Measurements from ENCODE around the gene GSTT2B.
A peak's percentile ranks its signal among the peaks of the same experiment; 100 is the strongest.
"Not testable (repeated sequence)": the region's sequence is repeated elsewhere in the genome, so short reads cannot be mapped to it uniquely, and the experiment has no call there.

The GSTT2B gene

GRCh38 chr22:23938328-23939016, 22.5 kb downstream of the GSTT2B start:
- no peak for DNase-seq

GRCh38 chr22:23926561-23926960, 34.4 kb downstream of the GSTT2B start:
- DNase-seq, result no peak

- DNase-seq, result no peak
Measured at GRCh38 chr22:23925020-23925606, 35.9 kb downstream of the GSTT2B start.

- no peak for DNase-seq
Measured at GRCh38 chr22:23922921-23923320, 38.1 kb downstream of the GSTT2B start.

GRCh38 chr22:23921586-23922201, 39.3 kb downstream of the GSTT2B start:
- not testable (repeated sequence) for DNase-seq

GRCh38 chr22:23920267-23920611, 40.8 kb downstream of the GSTT2B start:
- DNase-seq, result not testable (repeated sequence)

- no peak for DNase-seq
Measured at GRCh38 chr22:23915290-23915689, 45.7 kb downstream of the GSTT2B start.

- DNase-seq, result peak; percentile 99
Measured at GRCh38 chr22:23913661-23914353, 47.2 kb downstream of the GSTT2B start.

GRCh38 chr22:23913306-23913660, 47.7 kb downstream of the GSTT2B start:
- no peak for DNase-seq

- DNase-seq, result no peak
Measured at GRCh38 chr22:23912293-23912903, 48.6 kb downstream of the GSTT2B start.

- DNase-seq, result no peak
Measured at GRCh38 chr22:23911318-23911980, 49.5 kb downstream of the GSTT2B start.

- no peak for DNase-seq
Measured at GRCh38 chr22:23910496-23911190, 50.4 kb downstream of the GSTT2B start.

- no peak for DNase-seq
Measured at GRCh38 chr22:23909296-23909898, 51.6 kb downstream of the GSTT2B start.

GRCh38 chr22:23908587-23909205, 52.3 kb downstream of the GSTT2B start:
- no peak for DNase-seq

- not testable (repeated sequence) for DNase-seq
Measured at GRCh38 chr22:23907423-23907822, 53.6 kb downstream of the GSTT2B start.

Data from activated CD8-positive, alpha-beta memory T cell treated with anti-CD3 and anti-CD28 coated beads, Interleukin-2, amount 50 U/mL, for 4 hours (primary cell).